GM23338 (cell line): Measurements from ENCODE around the gene KCNA1. TPM values are rescaled to one million over a fixed set of nuclear protein-coding genes. Genes with fewer than 3 reads are reported as not detected.

ENCODE experiments used
- ATAC-seq: fragments of 200-7000 bp; cut with Tn5 transposase; 3 replicates; pipeline ENCODE4 v1.9.1; 2020
- DNase-seq: peaks from one replicate; pipeline ENCODE4 v3.0.0-alpha.2; 2015; ENCODE audit warnings: low spot score
- H2AFZ ChIP-seq: fragments of 200-600 bp; sonication (generic); 2 replicates; pipeline ENCODE4 v1.8.0; 2016; ENCODE audit warnings: antibody characterized with exemption, mild to moderate bottlenecking, moderate library complexity
- H3F3A ChIP-seq: fragments of 200-600 bp; sonication (generic); replicated peaks from 2 replicates; pipeline ENCODE4 v1.8.0; 2017; ENCODE audit warnings: antibody characterized with exemption, mixed run types, low read depth
- H3K27ac ChIP-seq: fragments of 200-600 bp; sonication (generic); 2 replicates; pipeline ENCODE4 v1.6.1; 2016; ENCODE audit warnings: low read depth
- H3K27me3 ChIP-seq: fragments of 200-600 bp; sonication (generic); 2 replicates; pipeline ENCODE4 v1.8.0; 2016; ENCODE audit warnings: mild to moderate bottlenecking, mixed run types, moderate library complexity; ENCODE audit not compliant: insufficient read depth
- H3K36me3 ChIP-seq: fragments of 200-600 bp; sonication (generic); 2 replicates; pipeline ENCODE4 v1.8.0; 2016; ENCODE audit warnings: mild to moderate bottlenecking; ENCODE audit not compliant: insufficient read depth
- H3K4me1 ChIP-seq: fragments of 200-600 bp; sonication (generic); 2 replicates; pipeline ENCODE4 v1.8.0; 2016; ENCODE audit warnings: mild to moderate bottlenecking, moderate library complexity; ENCODE audit not compliant: insufficient read depth
- H3K4me2 ChIP-seq: fragments of 200-600 bp; sonication (generic); 2 replicates; pipeline ENCODE4 v1.7.1; 2017; ENCODE audit warnings: mixed run types
- H3K4me3 ChIP-seq: fragments of 200-600 bp; sonication (generic); 2 replicates; pipeline ENCODE4 v1.6.1; 2016; ENCODE audit warnings: mixed run types
- H3K79me2 ChIP-seq: fragments of 200-600 bp; sonication (generic); replicated peaks from 2 replicates; pipeline ENCODE4 v1.8.0; 2017; ENCODE audit warnings: mild to moderate bottlenecking; ENCODE audit not compliant: insufficient read depth
- H3K9me2 ChIP-seq: fragments of 200-600 bp; sonication (generic); 2 replicates; pipeline ENCODE4 v1.8.0; 2017; ENCODE audit not compliant: insufficient read depth
- H4K20me1 ChIP-seq: fragments of 200-600 bp; sonication (generic); replicated peaks from 2 replicates; pipeline ENCODE4 v1.8.0; 2017; ENCODE audit warnings: mild to moderate bottlenecking; ENCODE audit not compliant: insufficient read depth
- H3K27ac Mint-ChIP-seq: 2 replicates; pipeline ENCODE4 v1.8.0; 2020; ENCODE audit warnings: inconsistent platforms, mild to moderate bottlenecking, moderate library complexity, mixed read lengths
- H3K27me3 Mint-ChIP-seq: 3 replicates; pipeline ENCODE4 v1.8.0; 2022; ENCODE audit warnings: low read depth, mild to moderate bottlenecking, moderate library complexity, mixed read lengths, inconsistent platforms; ENCODE audit not compliant: insufficient read depth, poor library complexity
- H3K36me3 Mint-ChIP-seq: 3 replicates; pipeline ENCODE4 v1.8.0; 2021; ENCODE audit warnings: low read depth, mild to moderate bottlenecking, inconsistent platforms, moderate library complexity, mixed read lengths
- H3K4me1 Mint-ChIP-seq: 3 replicates; pipeline ENCODE4 v1.8.0; 2020; ENCODE audit warnings: mild to moderate bottlenecking, inconsistent platforms, mixed read lengths
- H3K4me3 Mint-ChIP-seq: 3 replicates; pipeline ENCODE4 v1.8.0; 2021; ENCODE audit warnings: moderate library complexity, mild to moderate bottlenecking, inconsistent platforms, mixed read lengths
- H3K9me3 Mint-ChIP-seq: 3 replicates; pipeline ENCODE4 v1.8.0; 2020; ENCODE audit warnings: moderate library complexity, mild to moderate bottlenecking, inconsistent platforms, mixed read lengths
- CREB1 ChIP-seq: fragments of 250-450 bp; sonication (Bioruptor Pico); IDR thresholded peaks from 2 replicates; pipeline ENCODE4 v1.5.0; 2020; ENCODE audit warnings: low read depth, mild to moderate bottlenecking, moderate library complexity
- CTCF ChIP-seq, 2 experiments: fragments of 200-600 bp in 1 of 2; sonication (generic) in 1 of 2; conservative IDR thresholded peaks; 2 replicates each; pipeline versions ENCODE4 v1.5.1 to v1.6.1; 2016 to 2017; ENCODE audit warnings: antibody characterized with exemption in 2 of 2, low read depth in 2 of 2, mild to moderate bottlenecking in 2 of 2, moderate library complexity in 1 of 2
- ETS1 ChIP-seq: IDR thresholded peaks from 2 replicates; pipeline ENCODE4 v1.6.1; 2016; ENCODE audit warnings: antibody characterized with exemption
- EZH2 ChIP-seq: fragments of 200-600 bp; sonication (generic); IDR thresholded peaks from one replicate; pipeline ENCODE4 v1.8.0; 2017; ENCODE audit warnings: antibody characterized with exemption, mild to moderate bottlenecking, low read depth; ENCODE audit not compliant: unreplicated experiment
- EZH2phosphoT487 ChIP-seq: fragments of 200-600 bp; sonication (generic); IDR thresholded peaks from one replicate; pipeline ENCODE4 v1.8.1; 2018; ENCODE audit warnings: antibody characterized with exemption; ENCODE audit not compliant: unreplicated experiment
- JUNB ChIP-seq: IDR thresholded peaks from one replicate; pipeline ENCODE4 v1.6.1; 2016; ENCODE audit warnings: antibody characterized with exemption; ENCODE audit not compliant: unreplicated experiment
- NANOG ChIP-seq: IDR thresholded peaks from 2 replicates; pipeline ENCODE4 v1.6.1; 2016; ENCODE audit warnings: antibody characterized with exemption, borderline replicate concordance
- POLR2AphosphoS5 ChIP-seq: IDR thresholded peaks from 2 replicates; pipeline ENCODE4 v1.6.1; 2016; ENCODE audit warnings: antibody characterized with exemption, low read depth
- REST ChIP-seq: IDR thresholded peaks from one replicate; pipeline ENCODE4 v1.6.1; 2018; ENCODE audit warnings: antibody characterized with exemption; ENCODE audit not compliant: unreplicated experiment
- STAT1 ChIP-seq: IDR thresholded peaks from one replicate; pipeline ENCODE4 v1.6.1; 2016; ENCODE audit warnings: antibody characterized with exemption; ENCODE audit not compliant: unreplicated experiment
- ZNF114 ChIP-seq: fragments of 250-450 bp; sonication (Bioruptor Pico); IDR thresholded peaks from 2 replicates; pipeline ENCODE4 v1.5.0; 2020; ENCODE audit warnings: mild to moderate bottlenecking, moderate library complexity
- ZNF331 ChIP-seq: fragments of 250-450 bp; sonication (Bioruptor Pico); IDR thresholded peaks from 2 replicates; pipeline ENCODE4 v1.5.0; 2020; ENCODE audit warnings: low read depth, mild to moderate bottlenecking, moderate library complexity
- ZNF462 ChIP-seq: fragments of 250-450 bp; sonication (Bioruptor Pico); IDR thresholded peaks from 2 replicates; pipeline ENCODE4 v1.5.0; 2020; ENCODE audit warnings: mild to moderate bottlenecking, moderate library complexity
- polyA plus RNA-seq: library from polyadenylated mRNA; unstranded; fragments of >200 nt; fragmentation: Nextera tagmentation; extraction: Ambion mirVana; gene quantifications from 2 replicates; pipeline ENCODE4 v1.2.1, GENCODE V29; 2016
- total RNA-seq: library from RNA; depleted of rRNA; stranded (reverse); fragments of >200 nt; shearing (Covaris generic); gene quantifications from 2 replicates; pipeline ENCODE4 v1.2.3, GENCODE V29; 2014

Gene KCNA1
- total and polyA plus RNA-seq, 2 experiments from 2014 or later = 0.10 to 1.2 TPM

- H3K27ac Mint-ChIP-seq = no peak overlapping the region
- no peaks in the 10 kb centered on the region for H3K27me3 ChIP-seq
- no peak for DNase-seq
- no peaks in the 10 kb centered on the region for H3K79me2 ChIP-seq
- no peak overlapping the region for H3K4me3 ChIP-seq
- no peaks in the 10 kb centered on the region for H3K36me3 Mint-ChIP-seq
- H2AFZ ChIP-seq = peak overlapping the region; percentile 43; the same call in 1 of the 2 replicates
- H3K4me3 Mint-ChIP-seq = no peak overlapping the region
- H3K36me3 ChIP-seq = no peaks in the 10 kb centered on the region
- H3K4me1 Mint-ChIP-seq = peaks cover 7% of the 10 kb centered on the region
- H3K27me3 Mint-ChIP-seq = no peaks in the 10 kb centered on the region
- no peaks in the 10 kb centered on the region; the same call in 1 of the 2 replicates for H4K20me1 ChIP-seq
- H3K4me1 ChIP-seq = no peaks in the 10 kb centered on the region
- H3K9me3 Mint-ChIP-seq = no peaks in the 10 kb centered on the region
- no peak overlapping the region for H3K4me2 ChIP-seq
- peaks cover 6% of the 10 kb centered on the region; the same call in 1 of the 2 replicates for H3K9me2 ChIP-seq
- ATAC-seq = peak; percentile 60
- no peaks in the 10 kb centered on the region for H3F3A ChIP-seq
- H3K27ac ChIP-seq = no peak overlapping the region
- TF ChIP-seq POLR2AphosphoS5 (no peak), ZNF331 (no peak), EZH2 (no peak), ZNF462 (no peak), NANOG (no peak), REST (no peak), ZNF114 (CRISPR knock-in tag) (no peak), JUNB (no peak), EZH2phosphoT487 (no peak), STAT1 (no peak), CREB1 (CRISPR knock-in tag) (no peak), ETS1 (no peak), CTCF (conservative IDR thresholded peaks at IDR 0.05; ENCODE audit: low read depth in 2 of 2) (no peak)
Measured at GRCh38 chr12:4962539-4963486, 53.1 kb downstream of the KCNA1 start.
